GM12891 (cell line): ENCODE results near the gene GRIN2A.

Experiments
- PAX5 ChIP-seq: IDR thresholded peaks from 2 replicates; pipeline ENCODE4 v1.6.1; 2011; ENCODE audit warnings: low read length, moderate library complexity, mild to moderate bottlenecking; ENCODE audit not compliant: insufficient read depth, severe bottlenecking
- POLR2A ChIP-seq: IDR thresholded peaks from 2 replicates; pipeline ENCODE4 v1.6.1; 2011; ENCODE audit warnings: low read depth, low read length, control low read depth
- TAF1 ChIP-seq: IDR thresholded peaks from 2 replicates; pipeline ENCODE4 v1.6.1; 2011; ENCODE audit warnings: low read depth, low read length, control low read depth

DNA sequence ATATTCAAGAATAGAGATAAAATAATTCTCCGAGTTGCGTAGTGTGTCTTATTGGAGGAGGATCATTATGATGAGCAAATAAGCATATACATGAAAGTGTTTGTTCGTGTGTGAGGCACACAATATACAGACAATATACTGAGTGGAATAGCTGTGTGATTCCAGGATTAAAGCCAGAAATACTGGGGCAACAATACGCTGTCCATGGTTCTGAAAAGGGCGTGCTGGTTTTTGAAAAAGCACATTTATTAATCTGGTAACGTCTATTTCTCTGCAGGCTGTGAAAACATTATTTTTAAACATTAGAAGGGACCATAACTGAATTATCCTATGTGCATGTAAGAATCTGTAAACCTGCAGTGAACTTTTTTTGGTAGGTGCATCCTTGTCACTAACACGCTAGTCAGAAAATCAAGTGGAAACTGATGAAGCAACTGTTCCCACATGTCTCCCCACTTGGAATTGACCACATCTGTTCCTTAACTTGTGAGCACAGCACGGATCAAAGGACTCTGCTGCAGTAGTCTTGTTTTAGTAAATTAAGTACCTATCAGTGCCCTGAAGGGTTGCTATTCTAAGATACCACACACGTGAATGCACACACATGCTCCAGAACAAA is 346.0 kb downstream of the GRIN2A start:
- no peak for TF ChIP-seq POLR2A
- TF ChIP-seq TAF1, result no peak
- no peak for TF ChIP-seq PAX5
